BLaER1 (cell line): ENCODE data around the gene BACH2.

ENCODE experiments used
- H3K27ac ChIP-seq: shearing (Covaris generic); formaldehyde crosslinking; 2 replicates; pipeline ENCODE4 v1.8.1; 2022
- H3K27me3 ChIP-seq: shearing (Covaris generic); formaldehyde crosslinking; 2 replicates; pipeline ENCODE4 v1.8.1; 2022
- H3K36me3 ChIP-seq: shearing (Covaris generic); formaldehyde crosslinking; 2 replicates; pipeline ENCODE4 v1.8.1; 2022
- H3K4me1 ChIP-seq: shearing (Covaris generic); formaldehyde crosslinking; 2 replicates; pipeline ENCODE4 v1.8.1; 2022
- H3K4me2 ChIP-seq: shearing (Covaris generic); formaldehyde crosslinking; 2 replicates; pipeline ENCODE4 v1.8.1; 2022
- H3K4me3 ChIP-seq: shearing (Covaris generic); formaldehyde crosslinking; 2 replicates; pipeline ENCODE4 v1.8.1; 2022
- H3K9ac ChIP-seq: shearing (Covaris generic); formaldehyde crosslinking; 2 replicates; pipeline ENCODE4 v1.8.1; 2022
- H3K9me3 ChIP-seq: shearing (Covaris generic); formaldehyde crosslinking; 2 replicates; pipeline ENCODE4 v1.8.1; 2022
- H4K20me1 ChIP-seq: shearing (Covaris generic); formaldehyde crosslinking; 2 replicates; pipeline ENCODE4 v1.8.1; 2022
- Cebpa-rat ChIP-seq: shearing (Covaris generic); IDR thresholded peaks from 2 replicates; pipeline ENCODE4 v1.8.1; 2022

Gene BACH2

GRCh38 chr6:90053614-90054013, 243.0 kb downstream of the BACH2 start:
- H3K4me2 ChIP-seq, result no peak overlapping the region
- H3K9ac ChIP-seq, result no peak overlapping the region
- H3K36me3 ChIP-seq, result peaks cover 12% of the 10 kb centered on the region; the same call in 1 of the 2 replicates
- no peaks in the 10 kb centered on the region for H3K27me3 ChIP-seq
- H3K27ac ChIP-seq, result no peak overlapping the region
- H3K4me1 ChIP-seq, result no peaks in the 10 kb centered on the region
- no peak for TF ChIP-seq Cebpa-rat
- H4K20me1 ChIP-seq, result peaks cover 44% of the 10 kb centered on the region; the same call in 1 of the 2 replicates
- peaks cover 9% of the 10 kb centered on the region; the same call in 1 of the 2 replicates for H3K9me3 ChIP-seq
- no peak overlapping the region for H3K4me3 ChIP-seq

DNA sequence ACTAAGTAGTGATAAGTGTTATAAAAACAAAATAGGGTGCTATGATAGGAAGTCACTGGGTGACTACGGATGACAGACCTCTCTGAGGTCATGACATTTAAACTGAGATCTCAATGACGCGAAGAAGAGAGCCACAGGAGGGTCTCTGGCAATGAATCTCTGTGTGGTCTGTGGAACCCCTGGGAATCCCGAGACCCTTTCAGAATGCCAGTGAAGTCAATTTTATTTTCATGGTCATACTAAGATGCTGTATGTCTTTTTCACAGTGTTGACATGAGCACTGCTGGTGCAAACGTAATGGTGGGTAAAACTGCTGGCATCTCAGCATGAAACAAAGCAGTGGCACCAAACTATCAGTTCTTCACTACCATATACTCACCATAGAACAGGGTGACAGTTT, 247.3 kb downstream of the BACH2 start:
- Histone ChIP-seq H3K4me1 (no peaks in the 10 kb centered on the region), H3K36me3 (peaks cover 33% of the 10 kb centered on the region; the same call in 1 of the 2 replicates), H3K9me3 (peaks cover 5% of the 10 kb centered on the region; the same call in 1 of the 2 replicates), H3K4me3 (no peak overlapping the region), H3K27me3 (no peaks in the 10 kb centered on the region), H4K20me1 (peaks cover 86% of the 10 kb centered on the region), H3K9ac (no peak overlapping the region), H3K4me2 (no peak overlapping the region), H3K27ac (no peak overlapping the region)
- TF ChIP-seq Cebpa-rat, result no peak

DNA sequence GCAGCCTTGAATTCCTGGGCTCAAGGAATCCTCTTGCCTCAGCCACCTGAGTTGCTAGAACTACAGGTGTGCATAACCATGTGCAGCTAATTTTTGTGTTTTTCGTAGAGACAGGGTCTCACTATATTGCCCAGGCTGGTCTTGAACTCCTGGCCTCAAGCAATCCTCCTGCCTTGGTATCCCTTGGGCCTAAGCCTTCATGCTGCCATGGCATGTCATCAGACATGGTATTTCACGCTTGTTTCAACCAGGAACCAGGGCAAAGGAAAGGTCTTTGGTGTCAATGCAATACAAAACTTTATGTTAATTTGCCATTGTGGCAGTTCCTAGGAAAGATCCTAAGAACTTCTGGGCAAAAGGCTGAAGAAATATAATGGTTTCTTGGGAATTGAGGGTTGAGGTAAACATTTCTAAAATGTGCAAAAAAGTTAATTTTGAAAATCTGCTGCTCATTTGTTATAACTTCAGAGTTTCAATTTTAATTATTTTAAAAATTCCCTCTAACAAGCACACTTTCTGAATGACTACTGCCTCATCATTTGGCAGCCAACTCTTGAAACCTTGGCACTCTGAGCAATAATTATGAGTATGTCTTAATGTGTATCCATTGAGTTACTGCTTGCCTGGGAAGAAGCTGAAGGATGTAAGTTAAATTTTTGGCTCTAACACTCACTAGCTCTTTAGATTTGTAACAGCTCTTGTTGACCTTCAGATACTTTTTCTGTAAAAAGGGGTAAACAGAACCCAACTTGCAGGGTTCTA, 248.3 kb downstream of the BACH2 start:
- TF ChIP-seq Cebpa-rat, result no peak
- Histone ChIP-seq H3K36me3 (peaks cover 40% of the 10 kb centered on the region; the same call in 1 of the 2 replicates), H3K4me2 (no peak overlapping the region), H3K4me1 (no peaks in the 10 kb centered on the region), H3K4me3 (no peak overlapping the region), H3K9ac (no peak overlapping the region), H3K9me3 (no peaks in the 10 kb centered on the region), H4K20me1 (peaks cover 86% of the 10 kb centered on the region), H3K27ac (no peak overlapping the region), H3K27me3 (no peaks in the 10 kb centered on the region)

- Histone ChIP-seq H4K20me1 (peaks cover 87% of the 10 kb centered on the region), H3K27ac (no peak overlapping the region), H3K4me1 (no peaks in the 10 kb centered on the region), H3K27me3 (no peaks in the 10 kb centered on the region), H3K4me2 (no peak overlapping the region), H3K9ac (no peak overlapping the region), H3K4me3 (no peak overlapping the region), H3K36me3 (peaks cover 48% of the 10 kb centered on the region; the same call in 1 of the 2 replicates), H3K9me3 (no peaks in the 10 kb centered on the region)
- no peak for TF ChIP-seq Cebpa-rat
These were observed 251.1 kb downstream of the BACH2 start for GRCh38 chr6:90045535-90045934.

DNA sequence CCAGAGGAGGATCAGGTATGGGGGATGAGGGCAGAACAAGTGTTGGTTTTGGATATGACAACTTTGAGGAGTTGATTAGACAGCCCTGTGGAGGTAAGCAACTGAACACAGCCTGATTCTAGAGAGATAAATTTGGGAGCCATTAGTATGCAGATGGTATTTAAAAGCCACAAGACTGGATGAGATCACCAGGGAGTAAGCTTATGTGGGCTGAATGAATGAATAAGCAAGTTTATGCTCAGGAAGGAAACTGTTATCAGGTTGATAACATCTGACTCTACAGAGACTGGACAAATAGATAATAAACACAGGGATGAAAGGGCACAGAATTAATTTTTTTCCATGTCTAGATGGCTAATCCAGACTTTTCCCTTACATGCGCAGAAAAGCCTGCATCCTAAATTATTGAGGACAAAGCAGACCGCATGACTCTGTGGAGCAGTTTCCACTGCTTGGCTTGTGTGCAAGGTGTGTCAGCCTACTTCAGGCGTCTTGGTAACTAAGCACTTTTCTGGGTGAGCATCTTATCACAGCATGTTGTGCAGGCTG, 251.7 kb downstream of the BACH2 start:
- peaks cover 48% of the 10 kb centered on the region; the same call in 1 of the 2 replicates for H3K36me3 ChIP-seq
- H3K27ac ChIP-seq, result no peak overlapping the region
- no peak for TF ChIP-seq Cebpa-rat
- H3K9ac ChIP-seq, result no peak overlapping the region
- H3K9me3 ChIP-seq, result no peaks in the 10 kb centered on the region
- no peak overlapping the region for H3K4me2 ChIP-seq
- no peak overlapping the region for H3K4me3 ChIP-seq
- H4K20me1 ChIP-seq, result peaks cover 85% of the 10 kb centered on the region
- no peaks in the 10 kb centered on the region for H3K27me3 ChIP-seq
- H3K4me1 ChIP-seq, result no peaks in the 10 kb centered on the region

DNA sequence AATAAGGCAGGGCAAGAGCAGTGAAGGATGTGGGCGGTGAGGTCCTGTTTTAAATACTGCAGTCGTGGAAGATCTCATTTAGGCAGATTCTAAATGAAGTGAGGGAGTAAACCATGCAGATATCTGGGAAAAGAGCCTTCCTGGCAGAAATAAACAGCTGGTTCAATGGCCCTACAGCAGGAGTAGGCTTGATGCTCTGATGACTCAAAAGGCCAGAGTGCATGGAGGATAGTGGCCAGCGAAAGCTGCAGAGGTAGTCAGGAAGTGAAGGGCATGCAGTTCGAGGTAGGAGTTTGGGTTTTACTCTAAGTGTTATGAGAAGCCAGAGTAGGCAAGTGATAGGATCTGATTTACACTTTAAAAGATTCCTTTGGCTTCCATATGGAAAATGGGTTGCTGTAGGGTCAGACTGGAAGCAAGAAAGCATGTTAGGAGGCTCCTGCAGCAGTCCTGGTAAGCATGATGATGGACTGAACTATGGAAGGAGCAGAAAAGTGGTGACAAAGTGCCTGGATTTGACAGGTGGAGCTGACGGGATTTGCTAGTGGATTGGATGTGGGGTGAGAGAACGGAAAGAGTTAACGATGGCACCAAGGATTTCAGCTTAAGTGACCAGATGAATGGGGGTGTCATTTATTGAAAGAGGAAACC, 252.3 kb downstream of the BACH2 start:
- Histone ChIP-seq H3K27ac (no peak overlapping the region), H3K27me3 (no peaks in the 10 kb centered on the region), H4K20me1 (peaks cover 79% of the 10 kb centered on the region), H3K9ac (no peak overlapping the region), H3K4me3 (no peak overlapping the region), H3K36me3 (peaks cover 48% of the 10 kb centered on the region; the same call in 1 of the 2 replicates), H3K4me2 (no peak overlapping the region), H3K4me1 (no peaks in the 10 kb centered on the region), H3K9me3 (no peaks in the 10 kb centered on the region)
- no peak for TF ChIP-seq Cebpa-rat

DNA sequence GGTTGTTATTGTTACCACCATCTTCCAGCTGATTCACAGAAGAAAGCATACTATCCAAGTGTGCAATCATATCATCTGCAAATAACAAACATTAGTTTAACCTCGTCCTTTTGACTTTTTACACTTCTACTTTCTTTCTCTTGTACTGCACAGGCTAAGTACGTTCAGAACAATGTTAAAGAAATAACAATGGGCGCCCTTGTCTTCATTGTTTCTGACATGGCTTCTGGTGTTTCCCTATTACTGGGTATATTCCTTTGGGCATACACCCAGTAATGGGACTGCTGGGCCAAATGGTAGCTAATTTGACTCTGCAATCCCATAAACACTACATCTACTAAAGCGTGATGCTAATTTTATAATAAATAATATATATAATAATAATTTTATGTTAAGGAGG, 255.7 kb downstream of the BACH2 start:
- Histone ChIP-seq H3K36me3 (peaks cover 46% of the 10 kb centered on the region; the same call in 1 of the 2 replicates), H3K9ac (no peak overlapping the region), H3K9me3 (no peaks in the 10 kb centered on the region), H3K4me2 (no peak overlapping the region), H3K4me3 (no peak overlapping the region), H3K27me3 (no peaks in the 10 kb centered on the region), H3K4me1 (no peaks in the 10 kb centered on the region), H4K20me1 (peaks cover 67% of the 10 kb centered on the region), H3K27ac (no peak overlapping the region)
- no peak for TF ChIP-seq Cebpa-rat

DNA sequence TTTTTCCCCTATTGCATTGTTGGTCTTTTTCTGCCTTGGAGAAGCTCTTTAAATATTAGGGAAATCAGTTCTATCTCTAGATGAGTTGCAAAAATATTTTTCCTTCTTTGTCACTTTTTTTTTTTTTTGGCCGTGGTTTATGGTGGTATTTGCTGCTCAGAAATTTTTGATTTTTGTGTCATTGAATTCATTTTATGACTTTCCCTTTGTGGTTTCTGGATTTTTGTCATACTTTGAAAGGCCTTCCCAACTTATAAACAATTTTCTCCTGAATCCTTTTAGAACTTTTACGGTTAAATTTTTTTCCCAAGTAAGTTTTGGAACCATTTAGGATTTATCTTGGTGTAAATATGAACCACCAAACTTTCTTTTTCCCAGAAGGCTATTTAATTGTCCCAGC, 256.7 kb downstream of the BACH2 start:
- Histone ChIP-seq H3K4me2 (no peak overlapping the region), H4K20me1 (peaks cover 67% of the 10 kb centered on the region; the same call in 1 of the 2 replicates), H3K4me1 (no peaks in the 10 kb centered on the region), H3K4me3 (no peak overlapping the region), H3K9me3 (no peaks in the 10 kb centered on the region), H3K9ac (no peak overlapping the region), H3K36me3 (peaks cover 40% of the 10 kb centered on the region; the same call in 1 of the 2 replicates), H3K27me3 (no peaks in the 10 kb centered on the region), H3K27ac (no peak overlapping the region)
- no peak for TF ChIP-seq Cebpa-rat

DNA sequence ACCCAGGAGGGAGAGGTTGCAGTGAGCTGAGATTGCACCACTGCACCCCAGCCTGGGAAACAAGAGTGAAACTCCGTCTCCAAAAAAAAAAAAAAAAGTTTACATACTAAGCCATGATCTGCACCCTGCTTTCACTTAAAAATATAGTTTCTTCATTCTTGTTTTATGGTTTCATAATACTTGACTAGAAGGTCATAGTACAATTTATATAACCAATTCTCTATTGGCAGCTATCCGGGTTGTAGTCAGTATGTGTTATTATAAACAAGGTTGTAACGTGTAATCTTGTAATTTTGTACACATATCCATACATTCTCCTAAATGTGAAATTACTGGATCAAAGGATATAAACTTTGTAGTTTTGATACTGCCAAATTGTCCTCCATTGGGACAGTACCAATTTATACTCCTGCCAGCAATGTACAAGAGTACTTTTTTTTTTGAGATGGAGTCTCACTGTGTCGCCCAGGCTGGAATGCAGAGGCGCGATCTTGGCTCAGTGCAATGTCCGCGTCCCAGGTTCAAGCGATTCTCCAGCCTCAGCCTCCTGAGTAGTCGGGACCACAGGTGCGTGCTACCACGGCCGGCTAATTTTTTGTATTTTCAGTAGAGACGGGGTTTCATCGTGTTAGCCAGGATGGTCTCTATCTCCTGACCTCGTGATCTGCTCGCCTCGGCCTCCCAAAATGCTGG, 257.5 kb downstream of the BACH2 start:
- no peak overlapping the region for H3K4me2 ChIP-seq
- H4K20me1 ChIP-seq, result peaks cover 67% of the 10 kb centered on the region; the same call in 1 of the 2 replicates
- H3K4me3 ChIP-seq, result no peak overlapping the region
- H3K27ac ChIP-seq, result no peak overlapping the region
- no peak overlapping the region for H3K9ac ChIP-seq
- no peaks in the 10 kb centered on the region for H3K9me3 ChIP-seq
- no peaks in the 10 kb centered on the region for H3K4me1 ChIP-seq
- TF ChIP-seq Cebpa-rat, result no peak
- peaks cover 32% of the 10 kb centered on the region; the same call in 1 of the 2 replicates for H3K36me3 ChIP-seq
- no peaks in the 10 kb centered on the region for H3K27me3 ChIP-seq
